Upper lobe of left lung (tissue), 6 donors: Measurements from ENCODE around the gene MYT1. TPM values are rescaled to one million over a fixed set of nuclear protein-coding genes. Genes with fewer than 3 reads are reported as not detected.

ENCODE experiments used
- ATAC-seq, 2 donors: fragments of 200-7000 bp; cut with Tn5 transposase; one replicate each; pipeline ENCODE4 v1.9.1; 2022; ENCODE audit warnings: mild to moderate bottlenecking in 2 of 2, moderate library complexity in 2 of 2; ENCODE audit not compliant: low FRiP score in 2 of 2
- DNase-seq, 2 donors: peaks; one replicate each; pipeline ENCODE4 v3.0.0-alpha.2; 2019 to 2020
- H3K27ac ChIP-seq, 4 donors: fragments of 200-600 bp; sonication (generic); one replicate each; pipeline ENCODE4 v1.5.1; 2016 to 2019
- H3K27me3 ChIP-seq, 4 donors: fragments of 200-600 bp; sonication (generic); one replicate each; pipeline ENCODE4 v1.5.1; 2017 to 2019
- H3K36me3 ChIP-seq, 4 donors: fragments of 200-600 bp; sonication (generic); one replicate each; pipeline ENCODE4 v1.5.1; 2016 to 2019
- H3K4me1 ChIP-seq, 4 donors: fragments of 200-600 bp; sonication (generic); one replicate each; pipeline ENCODE4 v1.5.1; 2018 to 2019
- H3K4me3 ChIP-seq, 4 donors: fragments of 200-600 bp; sonication (generic); one replicate each; pipeline ENCODE4 v1.5.1; 2017 to 2019; ENCODE audit warnings: mild to moderate bottlenecking in 2 of 4, moderate library complexity in 1 of 4
- H3K9me3 ChIP-seq, 4 donors: fragments of 200-600 bp; sonication (generic); one replicate each; pipeline ENCODE4 v1.5.1; 2018 to 2019
- CTCF ChIP-seq, 6 experiments: fragments of 450-650 bp in 4 of 6; fragments of 200-600 bp in 2 of 6; sonication (generic) in 2 of 6; IDR thresholded peaks; one replicate each; pipeline ENCODE4 v1.5.1; 2016 to 2019; ENCODE audit warnings: antibody characterized with exemption in 6 of 6
- EP300 ChIP-seq, 4 donors: sonication (generic); formaldehyde crosslinking; IDR thresholded peaks; one replicate each; pipeline ENCODE4 v1.5.1; 2017; ENCODE audit warnings: antibody characterized with exemption in 4 of 4, control low read depth in 2 of 4
- POLR2A ChIP-seq, 4 donors: fragments of 450-650 bp; IDR thresholded peaks; one replicate each; pipeline ENCODE4 v1.5.1; 2016 to 2017; ENCODE audit warnings: antibody characterized with exemption in 4 of 4, mild to moderate bottlenecking in 2 of 4
- POLR2AphosphoS5 ChIP-seq, 2 donors: sonication (generic); formaldehyde crosslinking; IDR thresholded peaks; one replicate each; pipeline ENCODE4 v1.5.1; 2017; ENCODE audit warnings: antibody characterized with exemption in 2 of 2
- WGBS, 2 donors: methylation state at CpG; one replicate each; pipeline ENCODE4 v1.1.5; 2017 to 2018; 5-methylcytosine and 5-hydroxymethylcytosine counted together
- total RNA-seq, 6 donors: library from RNA; depleted of rRNA in 4 of 6; stranded (reverse); fragments of >200 nt in 4 of 6; gene quantifications; one replicate each; pipeline versions ENCODE4 v1.1.0 to v1.2.1, GENCODE V29; 2016 to 2021
- donor health status: DM: no; HTN: no; CAD: no; lungs with moderate emphysema.
- donor health status: DM: no; HTN: yes; CAD: no; lungs with severe emphysema.

Gene MYT1
- total RNA-seq, 6 donors from 2014 or later: 0.09 to 3.1 TPM; not detected in 4

GRCh38 chr20:64188091-64188490 is 23.8 kb downstream of the MYT1 start:
- no peak overlapping the region for H3K27ac ChIP-seq
- ATAC-seq: no peak
- no peaks in the 10 kb centered on the region for H3K4me1 ChIP-seq
- TF ChIP-seq CTCF (IDR thresholded peaks at IDR 0.05): no peak
- no peak for TF ChIP-seq POLR2A (IDR thresholded peaks at IDR 0.05)
- TF ChIP-seq EP300 (IDR thresholded peaks at IDR 0.05): no peak
- no peak for TF ChIP-seq POLR2AphosphoS5 (IDR thresholded peaks at IDR 0.05)
- H3K4me3 ChIP-seq: no peak overlapping the region
- no peaks in the 10 kb centered on the region for H3K36me3 ChIP-seq
- no peaks in the 10 kb centered on the region for H3K9me3 ChIP-seq
- DNase-seq: no peak
- 91 to 95% methylated on average over 4 of the region's 4 CpGs for WGBS, 2 donors
- no peaks in the 10 kb centered on the region for H3K27me3 ChIP-seq

GRCh38 chr20:64188682-64189529 is 24.7 kb downstream of the MYT1 start:
- no peak for TF ChIP-seq EP300 (IDR thresholded peaks at IDR 0.05)
- TF ChIP-seq POLR2AphosphoS5 (IDR thresholded peaks at IDR 0.05): no peak
- TF ChIP-seq POLR2A (IDR thresholded peaks at IDR 0.05): no peak
- TF ChIP-seq CTCF (IDR thresholded peaks at IDR 0.05): no peak
- ATAC-seq: no peak
- Histone ChIP-seq H3K36me3 (no peaks in the 10 kb centered on the region), H3K27ac (no peak overlapping the region), H3K9me3 (no peaks in the 10 kb centered on the region), H3K4me3 (no peak overlapping the region), H3K27me3 (no peaks in the 10 kb centered on the region), H3K4me1 (no peaks in the 10 kb centered on the region)
- WGBS, 2 donors: 45 to 54% methylated on average over 13 to 21 of the region's 21 CpGs
- DNase-seq: no peak

GRCh38 chr20:64189530-64189966 is 25.3 kb downstream of the MYT1 start:
- Histone ChIP-seq H3K27ac (no peak overlapping the region), H3K27me3 (no peaks in the 10 kb centered on the region), H3K36me3 (no peaks in the 10 kb centered on the region), H3K9me3 (no peaks in the 10 kb centered on the region), H3K4me3 (no peak overlapping the region), H3K4me1 (no peaks in the 10 kb centered on the region)
- ATAC-seq: no peak
- 36 to 43% methylated on average over 4 to 5 of the region's 5 CpGs for WGBS, 2 donors
- TF ChIP-seq CTCF (IDR thresholded peaks at IDR 0.05) (no peak), POLR2AphosphoS5 (IDR thresholded peaks at IDR 0.05) (no peak), EP300 (IDR thresholded peaks at IDR 0.05) (no peak), POLR2A (IDR thresholded peaks at IDR 0.05) (no peak)
- no peak for DNase-seq

GRCh38 chr20:64189986-64190385 is 25.7 kb downstream of the MYT1 start:
- no peak for TF ChIP-seq EP300 (IDR thresholded peaks at IDR 0.05)
- TF ChIP-seq POLR2AphosphoS5 (IDR thresholded peaks at IDR 0.05): no peak
- TF ChIP-seq CTCF (IDR thresholded peaks at IDR 0.05): no peak
- TF ChIP-seq POLR2A (IDR thresholded peaks at IDR 0.05): no peak
- Histone ChIP-seq H3K27me3 (no peaks in the 10 kb centered on the region), H3K9me3 (no peaks in the 10 kb centered on the region), H3K4me1 (no peaks in the 10 kb centered on the region), H3K4me3 (no peak overlapping the region), H3K36me3 (no peaks in the 10 kb centered on the region), H3K27ac (no peak overlapping the region)
- no peak for ATAC-seq
- DNase-seq: no peak
- WGBS, 2 donors: 73 to 75% methylated on average over 8 of the region's 8 CpGs

- no peaks in the 10 kb centered on the region for H3K4me1 ChIP-seq
- no peak overlapping the region for H3K27ac ChIP-seq
- no peaks in the 10 kb centered on the region for H3K27me3 ChIP-seq
- WGBS, 2 donors: 84% methylated on average over 4 of the region's 4 CpGs
- no peak for TF ChIP-seq POLR2A (IDR thresholded peaks at IDR 0.05)
- TF ChIP-seq EP300 (IDR thresholded peaks at IDR 0.05): no peak
- TF ChIP-seq CTCF (IDR thresholded peaks at IDR 0.05): no peak
- TF ChIP-seq POLR2AphosphoS5 (IDR thresholded peaks at IDR 0.05): no peak
- DNase-seq: no peak
- no peaks in the 10 kb centered on the region for H3K9me3 ChIP-seq
- no peaks in the 10 kb centered on the region for H3K36me3 ChIP-seq
- no peak overlapping the region for H3K4me3 ChIP-seq
- ATAC-seq: no peak
These were observed 26.8 kb downstream of the MYT1 start for GRCh38 chr20:64191002-64191401.
